Panc1 (cell line): Measurements from ENCODE around the gene CPLANE1. TPM values are rescaled to one million over a fixed set of nuclear protein-coding genes. Genes with fewer than 3 reads are reported as not detected.

Experiments
- ATAC-seq: fragments of 200-7000 bp; cut with Tn5 transposase; 2 replicates; pipeline ENCODE4 v1.9.1; 2020; ENCODE audit warnings: mild to moderate bottlenecking, moderate library complexity
- BruUV-seq: library from RNA; stranded (reverse); fragments of 400-500 nt; replicated peaks from 2 replicates; lab custom pipeline; 2021; lab: Mats Ljungman, UMichigan
- CTCF ChIA-PET: fragments of 300-600 bp; sonication (Branson Sonifier 250); formaldehyde crosslinking; loops from one replicate; lab custom pipeline; 2022; ENCODE audit warnings: antibody characterized with exemption; lab: Charles Lee
- POLR2A ChIA-PET: fragments of 300-600 bp; sonication (Branson Sonifier 250); formaldehyde crosslinking; loops from one replicate; lab custom pipeline; 2022; ENCODE audit warnings: antibody characterized with exemption; lab: Charles Lee
- DNase-seq: peaks from one replicate; pipeline ENCODE4 v3.0.0-alpha.2; 2010; ENCODE audit warnings: low read depth, low spot score
- H3K27ac ChIP-seq: 2 replicates; pipeline ENCODE4 v1.5.1; 2011; ENCODE audit warnings: mild to moderate bottlenecking, low read length, inconsistent platforms
- H3K27me3 ChIP-seq: fragments of 200-500 bp; sonication (Bioruptor generic); 2 replicates; pipeline ENCODE4 v1.6.0; 2014; ENCODE audit warnings: low read length, inconsistent platforms; ENCODE audit not compliant: control insufficient read depth, insufficient read depth
- H3K36me3 ChIP-seq: fragments of 200-500 bp; sonication (Bioruptor generic); 2 replicates; pipeline ENCODE4 v1.5.1; 2014; ENCODE audit warnings: inconsistent platforms, mild to moderate bottlenecking, low read length, moderate library complexity; ENCODE audit not compliant: control insufficient read depth, insufficient read depth
- H3K4me1 ChIP-seq: 2 replicates; pipeline ENCODE4 v1.5.1; 2011; ENCODE audit warnings: inconsistent platforms, mild to moderate bottlenecking, low read length, moderate library complexity; ENCODE audit not compliant: control insufficient read depth, insufficient read depth
- H3K4me3 ChIP-seq, 2 experiments: 2 replicates each; pipeline ENCODE4 v1.5.1; 2011 to 2012; ENCODE audit warnings: low read depth in 2 of 2, low read length in 2 of 2, mild to moderate bottlenecking in 2 of 2, inconsistent platforms in 1 of 2, moderate library complexity in 1 of 2
- H3K9me3 ChIP-seq: fragments of 200-500 bp; sonication (Bioruptor generic); 2 replicates; pipeline ENCODE4 v1.5.1; 2014; ENCODE audit warnings: low read depth, mild to moderate bottlenecking, inconsistent platforms, low read length, moderate library complexity; ENCODE audit not compliant: control insufficient read depth, insufficient read depth
- POLR2AphosphoS5 ChIP-seq: IDR thresholded peaks from 2 replicates; pipeline ENCODE4 v1.6.1; 2012; ENCODE audit warnings: mild to moderate bottlenecking, low read depth, low read length, moderate library complexity
- SIN3A ChIP-seq: IDR thresholded peaks from 2 replicates; pipeline ENCODE4 v1.6.1; 2012; ENCODE audit warnings: low read depth, mild to moderate bottlenecking, low read length, moderate library complexity, borderline replicate concordance; ENCODE audit not compliant: insufficient read depth
- TCF7L2 ChIP-seq: IDR thresholded peaks from 2 replicates; pipeline ENCODE4 v1.6.1; 2011; ENCODE audit warnings: mild to moderate bottlenecking, low read depth, low read length, inconsistent platforms
- in situ Hi-C: cut with HindIII; loops from 2 replicates; pipeline ENCODE4 v1.10.0; 2016; ENCODE audit warnings: low sequenced_read_pairs, low pct_unique_long_range_greater_than_20kb
- intact Hi-C: fragments of 100-400 bp; cut with micrococcal nuclease; formaldehyde crosslinking; loops from one replicate; pipeline ENCODE4 v1.10.0; 2022; ENCODE audit not compliant: unreplicated experiment
- total RNA-seq: library from RNA; stranded (reverse); gene quantifications from one replicate; pipeline ENCODE4 v1.2.1, GENCODE V29; 2021; ENCODE audit not compliant: unreplicated experiment
- TF ChIP-seq, protein P1 (sequence below), 2 experiments: IDR thresholded peaks; 2 replicates each; pipeline ENCODE4 v1.6.1; 2011 to 2012; ENCODE audit warnings: low read depth in 2 of 2, control low read depth in 1 of 2, low read length in 1 of 2, mild to moderate bottlenecking in 1 of 2, moderate library complexity in 1 of 2; ENCODE audit not compliant: insufficient read depth in 1 of 2
- TF ChIP-seq, protein P2 (sequence below): fragments of 450-650 bp; IDR thresholded peaks from 2 replicates; pipeline ENCODE4 v1.5.1; 2017; ENCODE audit warnings: mild to moderate bottlenecking

CPLANE1 gene
- total RNA-seq, 1 experiment from 2014 or later: 18.1 TPM

- no peaks in the 10 kb centered on the region for H3K27me3 ChIP-seq
- intact Hi-C loops: no loop called here
- ATAC-seq (no peak), DNase-seq (no peak)
- POLR2A ChIA-PET: no interaction called here
- no TSS peak for BruUV-seq
- no peaks in the 10 kb centered on the region for H3K9me3 ChIP-seq
- 0 out of 2 replicates have a peak, but pooled peaks cover 2% of the 10 kb centered on the region for H3K36me3 ChIP-seq
- H3K27ac ChIP-seq: no peak overlapping the region
- no peak overlapping the region for H3K4me3 ChIP-seq
- in situ Hi-C loops: no loop called here
- CTCF ChIA-PET: no interaction called here
- no peaks in the 10 kb centered on the region for H3K4me1 ChIP-seq
- TF ChIP-seq POLR2AphosphoS5 (no peak), SIN3A (no peak), TCF7L2 (no peak)
- TF ChIP-seq, protein P1, sequence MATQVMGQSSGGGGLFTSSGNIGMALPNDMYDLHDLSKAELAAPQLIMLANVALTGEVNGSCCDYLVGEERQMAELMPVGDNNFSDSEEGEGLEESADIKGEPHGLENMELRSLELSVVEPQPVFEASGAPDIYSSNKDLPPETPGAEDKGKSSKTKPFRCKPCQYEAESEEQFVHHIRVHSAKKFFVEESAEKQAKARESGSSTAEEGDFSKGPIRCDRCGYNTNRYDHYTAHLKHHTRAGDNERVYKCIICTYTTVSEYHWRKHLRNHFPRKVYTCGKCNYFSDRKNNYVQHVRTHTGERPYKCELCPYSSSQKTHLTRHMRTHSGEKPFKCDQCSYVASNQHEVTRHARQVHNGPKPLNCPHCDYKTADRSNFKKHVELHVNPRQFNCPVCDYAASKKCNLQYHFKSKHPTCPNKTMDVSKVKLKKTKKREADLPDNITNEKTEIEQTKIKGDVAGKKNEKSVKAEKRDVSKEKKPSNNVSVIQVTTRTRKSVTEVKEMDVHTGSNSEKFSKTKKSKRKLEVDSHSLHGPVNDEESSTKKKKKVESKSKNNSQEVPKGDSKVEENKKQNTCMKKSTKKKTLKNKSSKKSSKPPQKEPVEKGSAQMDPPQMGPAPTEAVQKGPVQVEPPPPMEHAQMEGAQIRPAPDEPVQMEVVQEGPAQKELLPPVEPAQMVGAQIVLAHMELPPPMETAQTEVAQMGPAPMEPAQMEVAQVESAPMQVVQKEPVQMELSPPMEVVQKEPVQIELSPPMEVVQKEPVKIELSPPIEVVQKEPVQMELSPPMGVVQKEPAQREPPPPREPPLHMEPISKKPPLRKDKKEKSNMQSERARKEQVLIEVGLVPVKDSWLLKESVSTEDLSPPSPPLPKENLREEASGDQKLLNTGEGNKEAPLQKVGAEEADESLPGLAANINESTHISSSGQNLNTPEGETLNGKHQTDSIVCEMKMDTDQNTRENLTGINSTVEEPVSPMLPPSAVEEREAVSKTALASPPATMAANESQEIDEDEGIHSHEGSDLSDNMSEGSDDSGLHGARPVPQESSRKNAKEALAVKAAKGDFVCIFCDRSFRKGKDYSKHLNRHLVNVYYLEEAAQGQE (IDR thresholded peaks at IDR 0.05; ENCODE audit: insufficient read depth in 1 of 2, low read depth in 2 of 2, low read length in 1 of 2): no peak
- TF ChIP-seq, protein P2, sequence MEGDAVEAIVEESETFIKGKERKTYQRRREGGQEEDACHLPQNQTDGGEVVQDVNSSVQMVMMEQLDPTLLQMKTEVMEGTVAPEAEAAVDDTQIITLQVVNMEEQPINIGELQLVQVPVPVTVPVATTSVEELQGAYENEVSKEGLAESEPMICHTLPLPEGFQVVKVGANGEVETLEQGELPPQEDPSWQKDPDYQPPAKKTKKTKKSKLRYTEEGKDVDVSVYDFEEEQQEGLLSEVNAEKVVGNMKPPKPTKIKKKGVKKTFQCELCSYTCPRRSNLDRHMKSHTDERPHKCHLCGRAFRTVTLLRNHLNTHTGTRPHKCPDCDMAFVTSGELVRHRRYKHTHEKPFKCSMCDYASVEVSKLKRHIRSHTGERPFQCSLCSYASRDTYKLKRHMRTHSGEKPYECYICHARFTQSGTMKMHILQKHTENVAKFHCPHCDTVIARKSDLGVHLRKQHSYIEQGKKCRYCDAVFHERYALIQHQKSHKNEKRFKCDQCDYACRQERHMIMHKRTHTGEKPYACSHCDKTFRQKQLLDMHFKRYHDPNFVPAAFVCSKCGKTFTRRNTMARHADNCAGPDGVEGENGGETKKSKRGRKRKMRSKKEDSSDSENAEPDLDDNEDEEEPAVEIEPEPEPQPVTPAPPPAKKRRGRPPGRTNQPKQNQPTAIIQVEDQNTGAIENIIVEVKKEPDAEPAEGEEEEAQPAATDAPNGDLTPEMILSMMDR: no peak
Observed at GRCh38 chr5:37110135-37110534, 139.0 kb downstream of the CPLANE1 start.

DNA sequence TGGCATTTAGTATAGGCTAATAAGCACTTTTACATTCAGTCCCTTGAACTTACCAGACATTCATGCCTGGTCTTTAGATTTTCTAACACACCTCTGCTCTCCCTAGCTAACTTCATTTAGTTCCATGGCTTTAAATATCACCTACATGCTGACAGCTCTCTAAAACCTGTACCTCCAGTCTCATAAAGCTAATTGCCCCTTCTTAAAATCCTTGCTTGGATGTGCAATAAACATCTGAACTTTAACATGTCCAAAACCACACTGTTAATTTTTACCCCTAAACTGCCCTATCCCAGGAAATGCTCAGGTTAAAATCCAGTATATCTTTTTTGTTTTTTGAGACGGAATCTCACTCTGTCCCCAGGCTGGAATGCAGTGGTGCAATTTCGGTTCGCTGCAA is 139.8 kb downstream of the CPLANE1 start:
- DNase-seq (no peak), ATAC-seq (no peak)
- no peaks in the 10 kb centered on the region for H3K4me1 ChIP-seq
- POLR2A ChIA-PET: no interaction called here
- no peak overlapping the region for H3K4me3 ChIP-seq
- CTCF ChIA-PET: no interaction called here
- in situ Hi-C loops: no loop called here
- H3K27me3 ChIP-seq: no peaks in the 10 kb centered on the region
- H3K9me3 ChIP-seq: no peaks in the 10 kb centered on the region
- no TSS peak for BruUV-seq
- H3K27ac ChIP-seq: no peak overlapping the region
- intact Hi-C loops: no loop called here
- H3K36me3 ChIP-seq: 0 out of 2 replicates have a peak, but pooled peaks cover 2% of the 10 kb centered on the region
- no peak for TF ChIP-seq SIN3A
- TF ChIP-seq, protein P1 (IDR thresholded peaks at IDR 0.05; ENCODE audit: insufficient read depth in 1 of 2, low read depth in 2 of 2, low read length in 1 of 2): no peak
- TF ChIP-seq, protein P2: no peak
- no peak for TF ChIP-seq POLR2AphosphoS5
- TF ChIP-seq TCF7L2: no peak
